OCI-LY7 (cell line): ENCODE measurements around the gene GHITM.

Experiments used
- EZH2phosphoT487 ChIP-seq: fragments of 200-600 bp; sonication (generic); IDR thresholded peaks from 2 replicates; pipeline ENCODE4 v1.6.1; 2018; ENCODE audit warnings: low read depth, borderline replicate concordance, mild to moderate bottlenecking, mixed run types, antibody characterized with exemption, low read length, moderate library complexity, mixed read lengths
- TF ChIP-seq, protein P1 (sequence below): fragments of 200-600 bp; sonication (generic); conservative IDR thresholded peaks from 2 replicates; pipeline ENCODE4 v1.5.1; 2014; ENCODE audit warnings: mild to moderate bottlenecking, antibody characterized with exemption, low read length, moderate library complexity, mixed read lengths

DNA sequence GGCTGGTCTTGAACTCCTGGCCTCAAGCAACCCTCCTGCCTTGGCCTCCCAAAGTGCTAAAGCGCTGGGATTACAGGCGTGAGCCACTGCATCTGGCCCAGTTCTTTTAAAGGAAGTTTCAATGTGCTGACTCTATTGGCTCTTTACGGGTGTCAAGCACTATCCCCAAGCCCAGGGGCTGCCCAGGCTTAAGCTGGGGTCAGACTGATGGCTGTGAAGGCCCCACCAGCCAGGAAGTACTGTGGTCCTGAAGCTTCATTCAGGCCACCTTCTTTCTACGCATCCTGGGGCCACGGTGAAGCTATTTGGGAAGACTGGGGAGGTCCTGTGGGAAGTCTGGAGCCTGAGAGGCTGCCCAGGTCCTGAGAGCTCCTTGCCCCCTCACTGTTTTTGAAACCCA is 42.3 kb downstream of the GHITM start:
- TF ChIP-seq, protein P1, sequence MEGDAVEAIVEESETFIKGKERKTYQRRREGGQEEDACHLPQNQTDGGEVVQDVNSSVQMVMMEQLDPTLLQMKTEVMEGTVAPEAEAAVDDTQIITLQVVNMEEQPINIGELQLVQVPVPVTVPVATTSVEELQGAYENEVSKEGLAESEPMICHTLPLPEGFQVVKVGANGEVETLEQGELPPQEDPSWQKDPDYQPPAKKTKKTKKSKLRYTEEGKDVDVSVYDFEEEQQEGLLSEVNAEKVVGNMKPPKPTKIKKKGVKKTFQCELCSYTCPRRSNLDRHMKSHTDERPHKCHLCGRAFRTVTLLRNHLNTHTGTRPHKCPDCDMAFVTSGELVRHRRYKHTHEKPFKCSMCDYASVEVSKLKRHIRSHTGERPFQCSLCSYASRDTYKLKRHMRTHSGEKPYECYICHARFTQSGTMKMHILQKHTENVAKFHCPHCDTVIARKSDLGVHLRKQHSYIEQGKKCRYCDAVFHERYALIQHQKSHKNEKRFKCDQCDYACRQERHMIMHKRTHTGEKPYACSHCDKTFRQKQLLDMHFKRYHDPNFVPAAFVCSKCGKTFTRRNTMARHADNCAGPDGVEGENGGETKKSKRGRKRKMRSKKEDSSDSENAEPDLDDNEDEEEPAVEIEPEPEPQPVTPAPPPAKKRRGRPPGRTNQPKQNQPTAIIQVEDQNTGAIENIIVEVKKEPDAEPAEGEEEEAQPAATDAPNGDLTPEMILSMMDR: no peak
- TF ChIP-seq EZH2phosphoT487: no peak
